GM12873 (cell line): Measurements from ENCODE around the gene PTGES3.

Source experiments
- TF ChIP-seq, protein P1 (sequence below): IDR thresholded peaks from 2 replicates; pipeline ENCODE4 v1.5.1; 2012; ENCODE audit warnings: low read depth, mild to moderate bottlenecking, moderate library complexity, low read length, control low read depth; ENCODE audit not compliant: insufficient read depth; ENCODE audit errors: missing control alignments

PTGES3 gene

DNA sequence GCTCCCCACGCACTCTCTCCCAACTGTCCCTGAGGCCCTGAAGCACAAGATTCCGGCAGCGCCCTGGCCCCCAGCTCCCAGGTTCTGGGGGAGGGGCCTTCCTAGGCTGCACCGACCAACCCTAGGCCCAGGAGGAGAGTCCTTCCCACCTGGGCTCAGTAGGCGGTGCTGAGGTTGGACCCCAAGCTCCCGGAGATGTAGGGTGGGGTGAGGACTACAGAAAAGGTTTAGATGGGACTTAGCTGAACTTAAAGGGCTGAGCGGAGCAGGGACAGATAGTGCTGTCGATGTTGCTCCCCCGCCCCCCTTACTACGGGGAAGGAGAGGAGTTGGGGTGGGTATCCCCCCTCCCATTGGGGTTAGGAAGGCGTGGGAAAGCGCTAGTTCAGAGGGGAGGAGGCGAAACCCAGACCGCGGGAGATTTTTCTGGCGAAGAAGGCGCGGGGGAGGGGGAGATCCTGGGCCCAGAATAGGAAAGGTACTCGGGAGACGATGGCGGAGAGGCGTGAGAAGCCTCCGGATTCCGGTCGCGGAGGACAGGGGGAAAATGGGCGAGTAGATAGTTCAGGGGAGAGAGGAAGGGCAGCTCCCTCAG lies 53.7 kb downstream of the PTGES3 start:
- TF ChIP-seq, protein P1, sequence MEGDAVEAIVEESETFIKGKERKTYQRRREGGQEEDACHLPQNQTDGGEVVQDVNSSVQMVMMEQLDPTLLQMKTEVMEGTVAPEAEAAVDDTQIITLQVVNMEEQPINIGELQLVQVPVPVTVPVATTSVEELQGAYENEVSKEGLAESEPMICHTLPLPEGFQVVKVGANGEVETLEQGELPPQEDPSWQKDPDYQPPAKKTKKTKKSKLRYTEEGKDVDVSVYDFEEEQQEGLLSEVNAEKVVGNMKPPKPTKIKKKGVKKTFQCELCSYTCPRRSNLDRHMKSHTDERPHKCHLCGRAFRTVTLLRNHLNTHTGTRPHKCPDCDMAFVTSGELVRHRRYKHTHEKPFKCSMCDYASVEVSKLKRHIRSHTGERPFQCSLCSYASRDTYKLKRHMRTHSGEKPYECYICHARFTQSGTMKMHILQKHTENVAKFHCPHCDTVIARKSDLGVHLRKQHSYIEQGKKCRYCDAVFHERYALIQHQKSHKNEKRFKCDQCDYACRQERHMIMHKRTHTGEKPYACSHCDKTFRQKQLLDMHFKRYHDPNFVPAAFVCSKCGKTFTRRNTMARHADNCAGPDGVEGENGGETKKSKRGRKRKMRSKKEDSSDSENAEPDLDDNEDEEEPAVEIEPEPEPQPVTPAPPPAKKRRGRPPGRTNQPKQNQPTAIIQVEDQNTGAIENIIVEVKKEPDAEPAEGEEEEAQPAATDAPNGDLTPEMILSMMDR, result no peak

- TF ChIP-seq, protein P1, result no peak
Measured at GRCh38 chr12:56633468-56634241, 54.4 kb downstream of the PTGES3 start.

- TF ChIP-seq, protein P1, result no peak
Measured at GRCh38 chr12:56632701-56633467, 55.2 kb downstream of the PTGES3 start.

DNA sequence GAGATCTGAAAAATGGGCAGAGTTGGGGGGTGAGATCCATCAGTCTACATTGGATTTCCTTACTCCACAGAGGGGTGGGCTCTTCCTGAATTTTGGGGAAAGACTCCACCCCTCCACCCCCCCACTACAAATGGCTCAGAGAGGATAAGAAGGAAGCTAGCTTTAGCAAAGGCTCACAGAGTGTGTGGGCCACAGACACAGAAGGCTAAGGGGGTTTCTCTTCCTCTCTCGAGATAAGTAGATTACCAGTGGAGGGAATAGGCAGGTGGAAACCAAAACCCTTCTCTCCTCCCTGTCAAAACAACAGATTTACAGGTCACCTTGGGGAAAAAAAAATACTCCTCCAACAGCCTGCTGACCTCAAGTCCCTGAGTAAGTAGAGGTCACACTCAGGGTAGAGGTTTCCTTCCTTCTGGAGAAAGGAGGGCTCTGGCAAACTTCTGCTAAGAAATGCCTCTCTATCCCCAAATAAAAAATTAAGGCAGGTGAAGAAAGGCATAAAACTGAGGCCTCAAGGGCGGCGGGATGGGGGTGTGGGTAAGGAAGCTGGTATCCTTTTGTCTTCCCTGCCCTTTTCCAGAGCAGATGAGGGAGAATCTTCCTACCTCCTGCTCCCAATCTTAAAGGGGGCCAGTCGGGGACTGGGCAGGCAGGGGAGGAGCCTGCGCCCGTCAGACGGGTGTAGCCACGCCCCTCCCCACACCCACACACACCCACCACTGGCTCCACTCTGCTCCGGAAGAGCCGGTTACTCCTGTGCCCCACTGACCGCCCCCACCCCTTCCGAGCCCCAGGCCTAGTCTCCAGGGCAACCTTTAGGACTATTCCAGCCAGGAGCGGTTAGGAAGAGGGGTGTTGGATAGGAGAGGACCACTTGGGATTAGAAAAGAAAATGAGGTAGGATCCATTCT lies 56.0 kb downstream of the PTGES3 start:
- TF ChIP-seq, protein P1, result no peak

GRCh38 chr12:56630180-56630632 lies 57.9 kb downstream of the PTGES3 start, which contains the start of gene BAZ2A:
Gene BAZ2A, minus strand, starts transcription at chr12:56630326. Its CDS starts 12,796 bp downstream, at chr12:56617530.
- TF ChIP-seq, protein P1, result no peak

GRCh38 chr12:56629459-56630179 lies 58.5 kb downstream of the PTGES3 start:
- TF ChIP-seq, protein P1, result no peak
